Keratinocyte (primary cell): ENCODE results near the gene GRK6. TPM values are rescaled to one million over a fixed set of nuclear protein-coding genes. Genes with fewer than 3 reads are reported as not detected.

Experiments used
- DNase-seq: peaks from one replicate; pipeline ENCODE4 v3.0.0-alpha.2; 2011; ENCODE audit warnings: low read depth, missing footprints, low spot score
- FAIRE-seq: peaks from 2 replicates; lab custom pipeline; 2011; peaks lifted over from hg19 to GRCh38; lab: Jason Lieb, UNC
- H2AFZ ChIP-seq: 2 replicates; pipeline ENCODE4 v1.6.0; 2012; ENCODE audit warnings: low read length, control low read depth, inconsistent platforms; ENCODE audit not compliant: control insufficient read depth
- H3K27ac ChIP-seq: 2 replicates; pipeline ENCODE4 v1.5.1; 2011; ENCODE audit warnings: low read length; ENCODE audit not compliant: control insufficient read depth, insufficient read depth
- H3K27me3 ChIP-seq: 3 replicates; pipeline ENCODE4 v1.6.0; 2011; ENCODE audit warnings: low read length; ENCODE audit not compliant: control insufficient read depth, insufficient read depth; ENCODE audit errors: extremely low read depth
- H3K36me3 ChIP-seq, 2 experiments: 2 replicates in 1 of 2; 3 replicates in 1 of 2; pipeline ENCODE4 v1.5.1; 2011; ENCODE audit warnings: low read length in 2 of 2, mild to moderate bottlenecking in 1 of 2; ENCODE audit not compliant: control insufficient read depth in 2 of 2, insufficient read depth in 2 of 2; ENCODE audit errors: extremely low read depth in 1 of 2
- H3K4me1 ChIP-seq: 3 replicates; pipeline ENCODE4 v1.5.1; 2011; ENCODE audit warnings: low read length; ENCODE audit not compliant: control insufficient read depth, insufficient read depth; ENCODE audit errors: extremely low read depth
- H3K4me2 ChIP-seq: 3 replicates; pipeline ENCODE4 v1.6.0; 2011; ENCODE audit warnings: low read depth, low read length; ENCODE audit not compliant: control insufficient read depth, insufficient read depth; ENCODE audit errors: extremely low read depth
- H3K4me3 ChIP-seq, 3 experiments: fragments of 200-600 bp in 1 of 3; sonication (generic) in 1 of 3; 2 replicates in 2 of 3; 3 replicates in 1 of 3; pipeline ENCODE4 v1.5.1; 2011 to 2016; ENCODE audit warnings: low read length in 3 of 3, mild to moderate bottlenecking in 3 of 3, control low read depth in 2 of 3, inconsistent platforms in 1 of 3, low read depth in 1 of 3, mixed read lengths in 1 of 3, mixed run types in 1 of 3, moderate library complexity in 1 of 3; ENCODE audit not compliant: control insufficient read depth in 2 of 3, insufficient read depth in 2 of 3; ENCODE audit errors: extremely low read depth in 1 of 3
- H3K79me2 ChIP-seq: 2 replicates; pipeline ENCODE4 v1.6.0; 2012; ENCODE audit warnings: low read length; ENCODE audit not compliant: control insufficient read depth, insufficient read depth
- H3K9ac ChIP-seq: 3 replicates; pipeline ENCODE4 v1.6.0; 2011; ENCODE audit warnings: low read length; ENCODE audit not compliant: control insufficient read depth, insufficient read depth; ENCODE audit errors: extremely low read depth
- H3K9me1 ChIP-seq: 3 replicates; pipeline ENCODE4 v1.6.0; 2011; ENCODE audit warnings: low read length; ENCODE audit not compliant: control insufficient read depth, insufficient read depth; ENCODE audit errors: extremely low read depth
- H3K9me3 ChIP-seq: 2 replicates; pipeline ENCODE4 v1.5.1; 2012; ENCODE audit warnings: low read depth, low read length; ENCODE audit not compliant: control insufficient read depth
- H4K20me1 ChIP-seq: 3 replicates; pipeline ENCODE4 v1.6.0; 2011; ENCODE audit warnings: low read length; ENCODE audit not compliant: control insufficient read depth, insufficient read depth; ENCODE audit errors: extremely low read depth
- CTCF ChIP-seq, 3 experiments: IDR thresholded peaks in 1 of 3; conservative IDR thresholded peaks in 1 of 3; optimal IDR thresholded peaks in 1 of 3; 2 replicates in 2 of 3; 3 replicates in 1 of 3; pipeline versions ENCODE3 to v1.5.1; 2011; ENCODE audit warnings: low read length in 3 of 3, mild to moderate bottlenecking in 3 of 3, moderate library complexity in 2 of 3, control low read depth in 1 of 3, inconsistent platforms in 1 of 3; ENCODE audit not compliant: insufficient read depth in 2 of 3; ENCODE audit errors: extremely low read depth in 1 of 3
- EZH2 ChIP-seq: IDR thresholded peaks from one replicate; pipeline ENCODE4 v1.6.1; 2012; ENCODE audit warnings: inconsistent platforms, mild to moderate bottlenecking, low read length, moderate library complexity
- dilution Hi-C: fragments of 300-500 bp; cut with MboI; formaldehyde crosslinking; loops from one replicate; pipeline ENCODE4 v1.7.0; 2020; ENCODE audit warnings: low sequenced_read_pairs; ENCODE audit not compliant: extremely low pct_ligation_motif_present
- polyA plus RNA-seq, 5 experiments: library from polyadenylated mRNA; depleted of rRNA in 3 of 5; stranded (reverse) in 3 of 5; stranded (forward) in 1 of 5; unstranded in 1 of 5; fragments of >200 nt; gene quantifications; 1 replicate in 1 of 5; 2 replicates in 3 of 5; 3 replicates in 1 of 5; pipeline versions ENCODE4 v1.2.1 to v1.2.3, GENCODE V29; 2011 to 2012; ENCODE audit warnings: missing spikeins in 2 of 5, low read depth in 1 of 5, low replicate concordance in 1 of 5

The GRK6 gene
- polyA plus RNA-seq, 1 donor (not counting 4 experiments of a cell fraction or from before 2014, with no cell fraction given), result 29.9 TPM

- DNase-seq (no peak), FAIRE-seq (no peak)
- peaks cover 16% of the 10 kb centered on the region for H4K20me1 ChIP-seq
- H3K79me2 ChIP-seq, result peaks cover 23% of the 10 kb centered on the region
- peaks cover 35% of the 10 kb centered on the region for H3K4me1 ChIP-seq
- H3K27ac ChIP-seq, result peak overlapping the region; percentile 18
- H3K36me3 ChIP-seq, result peaks cover 10 to 19% of the 10 kb centered on the region in 2 experiments
- TF ChIP-seq EZH2 (no peak), CTCF (optimal IDR thresholded peaks at IDR 0.05 in 1 of 3, IDR thresholded peaks at IDR 0.05 in 1 of 3, conservative IDR thresholded peaks at IDR 0.05 in 1 of 3; ENCODE audit: extremely low read depth in 1 of 3, insufficient read depth in 2 of 3, low read length in 3 of 3) (no peak)
- no peak overlapping the region for H3K9ac ChIP-seq
- no peaks in the 10 kb centered on the region for H3K9me3 ChIP-seq
- peaks cover 10% of the 10 kb centered on the region for H3K9me1 ChIP-seq
- peak overlapping the region; percentile 9 for H3K4me2 ChIP-seq
- dilution Hi-C loops, result no loop called here
- H3K27me3 ChIP-seq, result no peaks in the 10 kb centered on the region
- H3K4me3 ChIP-seq, result peak overlapping the region in 1 of 3 experiments; percentile 15
- no peak overlapping the region for H2AFZ ChIP-seq
Observed at GRCh38 chr5:177468685-177469628, 42.5 kb downstream of the GRK6 start.

DNA sequence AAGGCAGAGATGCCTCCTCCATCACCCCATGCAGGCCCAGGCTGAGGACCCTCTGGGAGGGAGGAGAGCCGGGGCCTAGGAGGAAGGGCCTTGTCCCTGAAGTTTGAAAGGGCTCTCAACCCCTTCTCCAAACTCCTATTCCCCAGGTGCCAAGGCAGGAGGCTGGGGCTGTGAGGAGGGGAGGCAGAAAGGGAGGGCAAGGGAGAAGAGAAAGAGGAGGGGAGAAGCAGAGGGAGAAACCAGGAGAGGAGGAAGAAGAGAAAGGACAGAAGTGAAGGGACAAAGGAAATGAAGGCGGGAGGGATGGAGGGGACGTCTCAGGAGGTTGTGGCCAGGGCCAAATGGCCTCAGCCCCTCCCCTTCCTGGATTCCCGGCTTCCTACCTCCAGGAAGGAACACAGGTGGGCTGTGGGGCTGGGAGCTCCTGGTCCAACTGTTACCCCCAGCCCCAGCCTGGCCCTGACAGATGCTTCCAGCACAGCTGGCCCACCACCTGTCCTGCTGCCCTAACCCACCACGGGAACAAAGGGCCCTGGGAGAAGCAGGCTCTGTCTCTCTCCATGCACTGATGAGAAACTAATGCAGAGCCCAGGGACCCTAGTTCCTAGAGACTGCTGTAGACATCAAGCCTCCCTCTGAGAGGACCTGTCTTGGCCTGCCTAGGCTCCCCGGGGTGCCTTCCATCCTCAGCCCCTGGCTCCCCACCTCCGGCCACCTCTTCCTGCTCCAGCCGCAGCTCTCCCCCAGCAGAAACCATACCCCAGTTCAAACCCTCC, 43.5 kb downstream of the GRK6 start:
- H3K27me3 ChIP-seq, result no peaks in the 10 kb centered on the region
- H3K4me2 ChIP-seq, result no peak overlapping the region
- DNase-seq (no peak), FAIRE-seq (no peak)
- H3K27ac ChIP-seq, result no peak overlapping the region
- peaks cover 10% of the 10 kb centered on the region for H3K9me1 ChIP-seq
- H3K36me3 ChIP-seq, result peaks cover 10 to 19% of the 10 kb centered on the region in 2 experiments
- H3K9me3 ChIP-seq, result no peaks in the 10 kb centered on the region
- H3K9ac ChIP-seq, result no peak overlapping the region
- H2AFZ ChIP-seq, result no peak overlapping the region
- H3K79me2 ChIP-seq, result peaks cover 23% of the 10 kb centered on the region
- no peak overlapping the region for H3K4me3 ChIP-seq
- H3K4me1 ChIP-seq, result peaks cover 35% of the 10 kb centered on the region
- H4K20me1 ChIP-seq, result peaks cover 16% of the 10 kb centered on the region
- TF ChIP-seq EZH2 (no peak), CTCF (optimal IDR thresholded peaks at IDR 0.05 in 1 of 3, IDR thresholded peaks at IDR 0.05 in 1 of 3, conservative IDR thresholded peaks at IDR 0.05 in 1 of 3; ENCODE audit: extremely low read depth in 1 of 3, insufficient read depth in 2 of 3, low read length in 3 of 3) (no peak)
- dilution Hi-C loops, result no loop called here
